Upper lobe of left lung (tissue), 4 donors: ENCODE results near the gene SAPCD1.
A peak's percentile ranks its signal among the peaks of the same experiment; 100 is the strongest.

Source experiments
- POLR2A ChIP-seq, 4 donors: fragments of 450-650 bp; IDR thresholded peaks; one replicate each; pipeline ENCODE4 v1.5.1; 2016 to 2017; ENCODE audit warnings: antibody characterized with exemption in 4 of 4, mild to moderate bottlenecking in 2 of 4
- TF ChIP-seq, protein P1 (sequence below), 6 experiments: fragments of 450-650 bp in 4 of 6; fragments of 200-600 bp in 2 of 6; sonication (generic) in 2 of 6; IDR thresholded peaks; one replicate each; pipeline ENCODE4 v1.5.1; 2016 to 2019; ENCODE audit warnings: antibody characterized with exemption in 6 of 6

DNA sequence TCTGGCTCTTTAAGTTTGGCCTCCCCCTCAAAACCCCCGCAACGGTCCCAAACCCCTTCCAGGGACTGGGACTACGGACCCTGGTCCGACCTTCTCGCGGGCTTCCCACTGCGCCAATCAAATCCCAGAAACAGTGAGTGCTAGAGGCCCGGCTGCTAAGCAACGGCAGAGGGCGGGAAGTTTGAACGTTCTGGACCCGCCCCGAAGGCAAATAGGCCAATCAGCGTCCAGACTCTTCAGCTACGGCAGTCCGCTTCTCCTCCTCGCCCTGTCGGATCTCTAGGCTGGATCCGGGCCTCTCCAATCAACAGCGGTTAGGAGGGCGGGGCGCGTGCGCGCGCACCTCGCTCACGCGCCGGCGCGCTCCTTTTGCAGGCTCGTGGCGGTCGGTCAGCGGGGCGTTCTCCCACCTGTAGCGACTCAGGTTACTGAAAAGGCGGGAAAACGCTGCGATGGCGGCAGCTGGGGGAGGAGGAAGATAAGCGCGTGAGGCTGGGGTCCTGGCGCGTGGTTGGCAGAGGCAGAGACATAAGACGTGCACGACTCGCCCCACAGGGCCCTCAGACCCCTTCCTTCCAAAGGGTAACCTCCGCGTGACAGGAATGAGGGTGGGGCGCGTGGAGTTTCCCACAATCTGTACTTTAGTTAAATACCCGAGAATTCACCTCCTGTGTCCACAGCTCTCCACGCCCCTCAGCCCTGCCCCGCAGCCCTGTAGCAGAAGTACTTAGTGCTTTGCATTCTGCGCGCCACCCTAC is 22.6 kb upstream of the SAPCD1 start, which contains the start of gene MSH5:
- TF ChIP-seq, protein P1, sequence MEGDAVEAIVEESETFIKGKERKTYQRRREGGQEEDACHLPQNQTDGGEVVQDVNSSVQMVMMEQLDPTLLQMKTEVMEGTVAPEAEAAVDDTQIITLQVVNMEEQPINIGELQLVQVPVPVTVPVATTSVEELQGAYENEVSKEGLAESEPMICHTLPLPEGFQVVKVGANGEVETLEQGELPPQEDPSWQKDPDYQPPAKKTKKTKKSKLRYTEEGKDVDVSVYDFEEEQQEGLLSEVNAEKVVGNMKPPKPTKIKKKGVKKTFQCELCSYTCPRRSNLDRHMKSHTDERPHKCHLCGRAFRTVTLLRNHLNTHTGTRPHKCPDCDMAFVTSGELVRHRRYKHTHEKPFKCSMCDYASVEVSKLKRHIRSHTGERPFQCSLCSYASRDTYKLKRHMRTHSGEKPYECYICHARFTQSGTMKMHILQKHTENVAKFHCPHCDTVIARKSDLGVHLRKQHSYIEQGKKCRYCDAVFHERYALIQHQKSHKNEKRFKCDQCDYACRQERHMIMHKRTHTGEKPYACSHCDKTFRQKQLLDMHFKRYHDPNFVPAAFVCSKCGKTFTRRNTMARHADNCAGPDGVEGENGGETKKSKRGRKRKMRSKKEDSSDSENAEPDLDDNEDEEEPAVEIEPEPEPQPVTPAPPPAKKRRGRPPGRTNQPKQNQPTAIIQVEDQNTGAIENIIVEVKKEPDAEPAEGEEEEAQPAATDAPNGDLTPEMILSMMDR (IDR thresholded peaks at IDR 0.05) = no peak
- peak in 2 of 4 donors; percentile 36 to 81 for TF ChIP-seq POLR2A (IDR thresholded peaks at IDR 0.05)
